NCI-H446 treated with DMSO at 0.1 percent for 48 hours (cell line): ENCODE data around the gene NUBP1.
A peak's percentile ranks its signal among the peaks of the same experiment; 100 is the strongest.
"Not testable (repeated sequence)": the region's sequence is repeated elsewhere in the genome, so short reads cannot be mapped to it uniquely, and the experiment has no call there.

Source experiments
- DNase-seq: peaks from one replicate; lab custom pipeline; 2025; lab: John Stamatoyannopoulos, UW

Gene NUBP1

DNA sequence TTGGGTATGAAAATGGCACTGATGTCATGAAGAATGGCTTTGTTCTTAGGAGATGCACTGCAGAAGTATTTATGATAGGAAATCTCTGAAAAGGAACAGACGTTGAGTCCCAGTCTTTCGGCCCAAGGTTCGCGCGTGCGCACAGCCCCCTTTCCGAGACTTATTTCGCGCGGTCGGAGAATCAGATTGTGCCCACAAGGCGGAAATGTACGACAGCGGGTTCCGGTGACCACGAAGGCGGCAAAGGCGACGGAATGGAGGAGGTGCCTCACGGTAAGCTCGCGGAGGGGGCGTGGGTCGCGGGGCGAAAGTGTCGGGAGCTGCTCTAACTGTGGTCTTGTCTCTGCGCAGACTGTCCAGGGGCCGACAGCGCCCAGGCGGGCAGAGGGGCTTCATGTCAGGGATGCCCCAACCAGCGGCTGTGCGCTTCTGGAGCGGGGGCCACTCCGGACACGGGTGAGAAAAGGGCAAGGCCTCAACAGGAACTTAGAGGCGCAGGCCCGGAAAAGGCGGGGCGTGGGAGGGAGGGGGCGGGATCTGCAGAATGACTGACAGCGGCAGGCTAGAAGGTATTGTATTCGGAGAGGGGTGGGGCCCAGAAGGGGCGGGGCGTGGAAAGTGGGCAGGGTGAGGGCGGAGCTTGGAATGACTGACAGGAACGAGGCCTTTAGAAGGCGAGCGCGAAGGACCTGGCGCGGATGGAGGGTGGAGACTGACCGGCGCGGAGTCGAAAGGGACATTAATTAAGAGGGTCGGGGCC, at the start of gene NUBP1:
Gene NUBP1 (plus strand): TSS at position 233 of the 760 bp plus-strand sequence. CDS start 22 bp downstream, at position 255.
- peak; percentile 87 for DNase-seq

- no peak for DNase-seq
Measured at GRCh38 chr16:10693889-10694288, 49.8 kb upstream of the NUBP1 start.

- DNase-seq = no peak
Measured at GRCh38 chr16:10694306-10694705, 49.3 kb upstream of the NUBP1 start.

DNA sequence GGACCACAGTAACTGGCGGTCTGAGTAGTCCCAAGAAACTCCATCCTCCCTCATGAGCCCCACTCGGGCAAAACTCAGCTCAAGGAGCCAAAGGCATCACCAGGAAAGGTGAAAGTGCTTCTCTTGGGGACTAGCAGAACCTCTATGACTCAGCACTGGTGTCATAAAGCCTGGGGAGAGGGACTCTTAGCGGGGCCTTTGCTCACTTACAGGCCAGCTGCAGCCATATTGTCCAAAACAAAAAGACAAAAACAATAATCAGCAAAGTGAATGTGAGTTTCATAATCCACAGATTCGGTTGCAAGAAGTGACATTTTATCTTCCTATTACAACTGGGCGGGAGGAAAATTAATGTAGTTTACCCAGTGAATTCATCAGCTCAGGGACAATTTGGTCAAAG, 48.8 kb upstream of the NUBP1 start, which contains the start of gene TEKT5:
Gene TEKT5 (minus strand): TSS at position 101 of the 400 bp plus-strand sequence. CDS start 57 bp downstream, at position 44.
- DNase-seq = no peak

DNA sequence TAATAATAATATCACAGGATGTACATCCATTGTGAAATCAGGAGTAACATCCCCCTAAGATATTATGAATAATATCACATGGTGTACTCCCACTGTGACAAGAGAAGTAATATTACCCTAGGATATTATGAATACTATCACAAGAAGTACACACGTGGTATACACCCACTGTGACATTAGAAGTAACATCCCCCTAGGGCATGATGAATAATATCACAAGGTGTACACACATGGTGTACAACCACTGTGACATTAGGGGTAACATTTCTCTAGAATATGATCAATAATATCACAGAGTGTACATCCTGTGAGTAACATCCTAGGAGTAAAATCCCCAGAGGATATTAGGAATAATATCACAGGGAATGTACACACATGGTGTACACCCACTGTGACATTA, 43.9 kb upstream of the NUBP1 start:
- no peak for DNase-seq

DNA sequence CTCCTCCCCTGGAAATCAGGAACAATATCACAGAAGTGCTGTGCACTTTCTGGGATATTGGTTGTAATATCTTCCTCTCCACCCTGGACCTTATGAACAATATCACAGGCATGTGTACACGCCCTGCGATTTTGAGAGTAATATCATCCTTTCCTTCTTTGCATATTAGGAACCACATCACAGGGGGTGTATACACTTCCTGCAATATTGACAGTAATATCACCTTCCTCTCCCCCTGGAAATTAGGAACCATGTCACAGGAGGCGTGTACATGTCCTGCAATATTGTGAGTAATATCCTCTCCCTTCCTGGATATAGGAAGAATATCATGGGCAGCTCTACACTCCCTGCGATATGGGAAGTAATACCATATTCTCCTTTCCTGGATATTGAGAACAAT, 34.7 kb upstream of the NUBP1 start:
- DNase-seq = no peak

GRCh38 chr16:10728003-10728887, 15.4 kb upstream of the NUBP1 start:
- no peak for DNase-seq

DNA sequence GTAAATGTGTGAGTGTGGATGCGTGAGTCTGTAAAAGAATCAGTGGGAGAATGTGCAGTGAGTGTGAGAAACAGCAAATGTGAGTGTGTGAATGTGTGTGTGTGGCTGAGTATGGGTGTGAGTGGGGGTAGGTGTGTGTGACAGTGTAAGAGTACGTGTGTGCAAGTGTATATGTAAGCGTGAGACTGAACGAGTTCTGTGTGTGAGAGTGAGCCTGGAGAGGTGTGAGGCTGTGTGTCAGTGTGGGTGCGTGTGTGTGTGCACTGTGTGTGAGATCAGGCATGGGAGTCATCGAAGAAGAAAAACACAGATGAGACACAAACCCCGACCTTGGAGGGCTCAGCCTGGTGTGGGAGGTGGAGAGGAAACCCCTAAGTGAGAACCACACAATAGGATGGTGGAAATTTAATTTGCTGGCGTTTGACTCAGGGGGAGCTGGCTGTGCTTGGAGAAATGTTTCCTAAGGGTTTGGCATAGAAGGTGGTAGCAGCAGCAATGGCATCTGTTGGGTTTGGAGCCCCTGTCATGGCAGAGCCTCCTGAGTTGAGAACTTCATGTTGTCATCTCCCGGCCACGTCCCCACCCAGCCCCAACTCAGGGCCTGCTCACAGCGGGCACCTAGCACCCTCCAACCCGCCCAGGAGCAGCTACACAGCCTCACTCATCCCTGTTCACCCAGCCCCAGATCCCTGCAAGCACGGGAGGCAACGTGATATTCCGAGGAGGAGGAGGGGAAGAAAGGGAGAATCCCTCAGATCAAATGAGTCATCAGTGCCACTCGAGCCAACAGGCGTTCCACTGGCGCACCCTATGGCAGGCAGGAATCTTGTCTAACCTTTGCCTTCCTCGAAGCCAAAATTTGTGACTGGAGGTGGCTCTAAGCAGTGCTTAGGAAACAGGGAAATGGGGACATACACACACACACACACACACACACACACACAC, 14.3 kb upstream of the NUBP1 start:
- no peak for DNase-seq

DNA sequence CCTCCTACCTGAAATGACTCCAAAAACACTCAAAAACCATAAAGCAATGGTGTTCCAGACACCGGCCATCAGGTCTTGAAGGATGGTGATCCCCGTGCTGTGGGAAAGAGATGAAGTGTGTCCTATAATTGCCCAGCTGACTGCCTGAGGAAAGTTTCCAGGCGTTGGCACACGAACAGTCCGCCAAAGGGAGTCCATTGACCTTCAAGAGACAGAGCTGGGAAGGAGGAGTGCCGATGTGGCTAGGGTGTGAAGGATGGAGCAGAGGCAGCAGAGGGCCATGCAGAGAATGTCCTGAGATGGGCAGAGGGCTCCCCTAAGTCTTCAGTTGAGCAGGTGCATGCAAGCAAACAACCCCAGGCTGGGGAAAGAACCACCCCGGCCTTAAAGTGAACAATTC, 11.9 kb upstream of the NUBP1 start:
- no peak for DNase-seq

DNA sequence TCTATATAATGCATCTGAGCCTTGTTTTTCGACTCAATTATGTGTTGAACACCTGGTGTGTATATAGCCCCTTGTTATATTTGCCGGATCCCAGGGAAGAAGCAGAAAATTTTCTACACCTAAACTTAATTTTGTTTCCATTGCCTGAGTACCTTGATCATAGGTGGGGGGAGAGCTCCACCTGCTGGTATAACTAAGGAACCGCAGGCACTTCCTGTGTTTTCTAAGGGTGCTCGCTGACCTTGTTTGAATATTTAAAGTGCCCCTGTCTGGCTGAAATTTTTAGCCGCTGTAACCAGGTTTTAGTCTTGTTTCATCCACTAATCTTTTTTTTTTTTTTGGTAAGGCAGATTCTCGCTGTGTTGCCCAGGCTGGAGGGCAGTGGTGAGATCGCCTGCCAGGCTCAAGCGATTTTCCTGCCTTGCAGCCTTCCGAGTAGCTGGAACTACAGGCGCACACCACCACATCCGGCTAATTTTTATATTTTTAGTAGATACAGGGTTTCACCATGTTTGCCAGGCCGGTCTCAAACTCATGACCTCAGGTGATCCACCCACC, 6.5 kb upstream of the NUBP1 start:
- peak; percentile 42 for DNase-seq

DNA sequence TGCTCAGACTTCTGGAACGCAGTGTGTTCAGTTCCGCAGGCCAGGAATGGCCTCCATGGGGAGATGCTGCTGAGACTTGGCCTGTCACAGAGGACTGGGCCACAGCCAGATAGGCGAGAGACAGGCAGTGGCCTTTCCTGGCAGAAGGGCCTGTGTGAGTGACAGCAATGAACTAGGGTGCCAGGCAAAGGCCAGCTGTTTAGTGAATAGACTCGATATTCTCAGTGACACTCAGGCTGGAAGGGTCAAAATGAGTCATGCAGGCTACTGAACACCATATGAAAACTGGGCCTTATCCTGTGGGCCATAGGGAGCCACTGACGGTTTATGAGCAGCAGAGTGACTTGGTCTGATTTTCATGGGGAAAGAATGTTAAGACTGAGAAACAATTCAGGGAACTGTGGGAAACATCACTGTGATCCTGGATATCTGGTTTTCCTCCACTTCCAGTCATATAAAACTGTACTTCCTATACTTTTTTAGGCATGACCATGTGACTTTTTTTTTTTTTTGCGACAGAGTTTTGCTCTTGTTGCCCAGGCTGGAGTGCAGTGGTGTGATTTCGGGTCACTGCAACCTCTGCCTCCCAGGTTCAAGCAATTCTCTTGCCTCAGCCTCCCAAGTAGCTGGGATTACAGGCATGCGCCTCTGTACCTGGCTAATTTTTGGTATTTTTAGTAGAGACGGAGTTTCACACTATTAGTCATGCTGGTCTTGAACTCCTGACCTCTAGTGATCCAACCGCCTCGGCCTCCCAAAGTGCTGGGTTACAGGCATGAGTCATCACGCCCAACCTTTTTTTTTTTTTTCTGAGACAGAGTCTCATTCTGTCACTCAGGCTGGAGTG, 5.2 kb upstream of the NUBP1 start:
- no peak for DNase-seq

DNA sequence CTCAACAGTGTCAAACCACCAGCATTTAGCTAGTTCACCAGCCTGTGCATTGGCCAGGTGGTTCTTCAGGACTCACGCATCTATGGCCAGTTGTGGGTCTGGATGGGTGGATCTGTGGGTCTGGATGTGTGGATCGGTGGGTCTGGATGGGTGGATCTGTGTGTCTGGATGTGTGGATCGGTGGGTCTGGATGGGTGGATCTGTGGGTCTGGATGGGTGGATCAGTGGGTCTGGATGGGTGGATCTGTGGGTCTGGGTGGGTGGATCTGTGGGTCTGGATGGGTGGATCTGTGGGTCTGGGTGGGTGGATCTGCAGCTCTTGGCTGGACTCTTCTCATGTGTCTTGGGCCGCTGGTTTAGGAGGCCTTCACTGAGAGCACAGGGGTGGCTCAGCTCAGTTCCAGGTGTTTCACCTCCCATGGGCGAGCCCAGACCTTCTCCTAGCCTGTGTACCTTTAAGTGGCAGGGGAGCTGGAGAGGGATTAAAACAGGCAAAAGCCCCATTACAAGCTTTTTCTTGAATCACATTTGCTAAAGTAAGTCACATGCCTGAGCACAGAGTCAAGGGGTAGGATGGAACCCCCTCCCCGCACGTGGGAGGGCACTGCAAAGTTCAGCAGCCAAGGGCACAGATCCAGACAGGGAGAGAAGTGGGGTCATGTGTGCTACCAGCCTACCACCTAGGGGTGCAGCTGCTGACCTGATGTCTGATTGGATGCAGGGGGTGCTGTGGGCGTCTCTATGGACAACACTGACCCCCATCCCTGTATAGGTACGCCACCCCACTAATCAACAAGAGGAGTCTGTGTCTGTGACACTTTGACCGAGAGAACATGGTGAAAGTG, 3.4 kb upstream of the NUBP1 start:
- DNase-seq = no peak

- no peak for DNase-seq
Measured at GRCh38 chr16:10740845-10741208, 2.8 kb upstream of the NUBP1 start.

DNA sequence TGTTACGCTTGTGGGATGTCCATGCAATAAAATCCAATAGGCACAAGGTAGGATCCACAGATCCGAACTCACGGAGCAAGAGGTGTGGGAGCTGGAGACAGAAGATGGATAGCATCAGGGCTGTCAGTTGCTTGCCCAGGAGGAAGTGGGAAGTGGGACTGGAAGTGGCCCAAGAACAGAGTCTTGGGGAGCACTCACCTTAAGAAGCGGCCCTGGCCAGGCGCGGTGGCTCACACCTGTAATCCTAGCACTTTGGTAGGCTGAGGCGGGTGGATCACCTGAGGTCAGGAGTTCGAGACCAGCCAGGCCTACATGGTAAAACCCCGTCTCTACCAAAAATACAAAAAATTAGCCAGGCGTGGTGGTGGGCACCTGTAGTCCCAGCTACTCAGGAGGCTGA, 2.4 kb upstream of the NUBP1 start:
- DNase-seq = not testable (repeated sequence)

- peak; percentile 72 for DNase-seq
Measured at GRCh38 chr16:10741844-10742243, 1.8 kb upstream of the NUBP1 start.

DNA sequence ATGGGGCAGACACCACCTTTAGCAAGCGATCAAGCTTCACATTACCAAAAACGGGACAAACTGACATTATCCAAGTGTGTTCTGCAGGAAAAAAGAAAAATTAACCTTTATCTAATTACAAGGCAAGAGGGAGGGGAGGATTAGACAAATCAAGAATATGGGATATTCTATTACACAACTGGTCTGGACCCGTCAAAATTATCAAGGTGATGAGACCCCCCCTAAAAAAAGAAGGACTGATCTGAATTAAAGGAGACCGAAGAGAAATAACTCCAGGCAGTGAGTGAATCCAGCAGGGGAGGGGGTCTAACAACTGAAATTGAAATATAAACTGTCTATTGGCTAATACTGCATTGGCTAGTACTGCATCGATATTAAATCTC, 424 bp upstream of the NUBP1 start:
- DNase-seq = no peak

- no peak for DNase-seq
Measured at GRCh38 chr16:10744370-10745030, 858 bp downstream of the NUBP1 start.

- DNase-seq = no peak
Measured at GRCh38 chr16:10745841-10746240, 2.2 kb downstream of the NUBP1 start.

DNA sequence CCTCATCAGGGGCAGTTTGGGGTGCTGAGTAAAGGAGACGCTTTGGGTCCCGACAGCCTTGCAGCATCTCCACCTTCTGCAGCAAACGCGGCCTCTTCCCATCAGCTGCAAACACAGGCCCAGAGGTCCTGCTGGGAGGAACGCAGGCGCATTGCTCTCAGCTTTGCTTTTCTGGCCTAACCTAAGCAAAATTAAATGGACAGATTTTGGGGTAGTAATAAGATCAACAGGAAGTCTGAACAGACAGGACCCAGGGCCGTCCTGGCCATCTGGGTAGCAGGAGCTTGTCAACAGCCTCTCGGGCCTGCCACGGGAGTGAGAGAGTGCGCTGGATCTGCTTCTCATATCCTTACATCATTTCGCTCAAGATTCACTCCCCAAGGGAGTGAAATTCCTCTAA, 7.2 kb downstream of the NUBP1 start:
- DNase-seq = no peak
